Choroid plexus epithelial cell (primary cell): ENCODE measurements around the gene PYDC1.
"Not testable (repeated sequence)": the region's sequence is repeated elsewhere in the genome, so short reads cannot be mapped to it uniquely, and the experiment has no call there.

Experiments
- DNase-seq: peaks from one replicate; pipeline ENCODE4 v3.0.0-alpha.2; 2010; ENCODE audit warnings: low read depth
- H3K4me3 ChIP-seq: 2 replicates; pipeline ENCODE4 v1.5.1; 2011; ENCODE audit warnings: low read depth, mild to moderate bottlenecking, control low read depth, low read length, moderate library complexity
- CTCF ChIP-seq: conservative IDR thresholded peaks from 2 replicates; pipeline ENCODE4 v1.5.1; 2011; ENCODE audit warnings: low read depth, mild to moderate bottlenecking, control low read depth, inconsistent platforms, low read length, moderate library complexity

The PYDC1 gene

GRCh38 chr16:31253642-31254045 is 36.7 kb upstream of the PYDC1 start:
- no peak overlapping the region for H3K4me3 ChIP-seq
- peak; percentile 31 for DNase-seq
- TF ChIP-seq CTCF = no peak

GRCh38 chr16:31251435-31251834 is 34.5 kb upstream of the PYDC1 start:
- no peak for TF ChIP-seq CTCF

GRCh38 chr16:31250782-31251384 is 33.9 kb upstream of the PYDC1 start:
- no peak overlapping the region for H3K4me3 ChIP-seq
- no peak for TF ChIP-seq CTCF
- no peak for DNase-seq

More at GRCh38 chr16:31251435-31251834, 34.5 kb upstream of the PYDC1 start:
- DNase-seq = no peak
- H3K4me3 ChIP-seq = no peak overlapping the region

GRCh38 chr16:31248344-31248743 is 31.4 kb upstream of the PYDC1 start:
- no peak for TF ChIP-seq CTCF
- H3K4me3 ChIP-seq = no peak overlapping the region
- DNase-seq = no peak

GRCh38 chr16:31246296-31246695 is 29.4 kb upstream of the PYDC1 start:
- DNase-seq = no peak
- TF ChIP-seq CTCF = no peak
- no peak overlapping the region for H3K4me3 ChIP-seq

- DNase-seq = not testable (repeated sequence)
Measured at GRCh38 chr16:31245598-31245997, 28.7 kb upstream of the PYDC1 start.

GRCh38 chr16:31243734-31244670 is 27.1 kb upstream of the PYDC1 start:
- no peak for TF ChIP-seq CTCF
- no peak for DNase-seq
- H3K4me3 ChIP-seq = no peak overlapping the region

More at GRCh38 chr16:31245598-31245997, 28.7 kb upstream of the PYDC1 start:
- not testable (repeated sequence) for H3K4me3 ChIP-seq
